Measurements from ENCODE around the gene DHX8. TPM values are rescaled to one million over a fixed set of nuclear protein-coding genes. Genes with fewer than 3 reads are reported as not detected.
A peak's percentile ranks its signal among the peaks of the same experiment; 100 is the strongest.

DHX8 gene
- total RNA-seq, 1 experiment from 2014 or later, result 66.8 TPM

DNA sequence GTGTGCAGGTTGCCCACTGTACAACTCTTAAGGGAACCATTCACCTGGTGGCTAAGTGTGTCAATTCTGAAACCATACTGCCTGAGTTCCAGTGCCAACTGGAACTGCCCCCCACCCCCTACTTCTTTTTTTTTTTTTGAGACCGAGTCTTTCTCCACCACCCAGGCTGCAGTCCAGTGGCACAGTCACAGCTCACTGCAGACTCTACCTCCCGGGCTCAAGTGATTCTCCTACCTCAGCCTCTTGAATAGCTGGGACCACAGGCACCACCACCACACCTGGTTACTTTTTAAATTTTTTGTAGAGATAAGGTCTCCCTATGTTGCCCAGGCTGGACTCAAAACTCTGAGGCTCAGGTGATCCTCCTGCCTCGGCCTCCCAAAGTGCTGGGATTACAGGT is 40.4 kb upstream of the DHX8 start:
- Mint-ChIP-seq H3K9me3 (ENCODE audit: unreplicated experiment) (no peaks in the 10 kb centered on the region), H3K36me3 (ENCODE audit: insufficient read depth, unreplicated experiment) (no peaks in the 10 kb centered on the region), H3K4me3 (ENCODE audit: unreplicated experiment) (no peak overlapping the region), H3K27me3 (ENCODE audit: insufficient read depth, unreplicated experiment) (no peaks in the 10 kb centered on the region), H3K4me1 (ENCODE audit: low read depth, unreplicated experiment) (peaks cover 18% of the 10 kb centered on the region), H3K27ac (ENCODE audit: unreplicated experiment) (peak overlapping the region; percentile 32)
- Histone ChIP-seq H3K36me3 (ENCODE audit: control insufficient read depth, insufficient read depth, low read length) (no peaks in the 10 kb centered on the region), H3K27me3 (replicated peaks; ENCODE audit: control insufficient read depth, insufficient read depth, low read length) (no peaks in the 10 kb centered on the region), H3K4me1 (peaks cover 26% of the 10 kb centered on the region), H3K4me3 (ENCODE audit: low read depth, low read length) (no peak overlapping the region), H3K9me3 (no peaks in the 10 kb centered on the region)
- DNase-seq, result no peak
- POLR2A ChIA-PET, result no interaction called here
- BruUV-seq (replicated peaks), result no TSS peak
- intact Hi-C loops (cut with micrococcal nuclease; ENCODE audit: unreplicated experiment), result no loop called here
- TF ChIP-seq, protein P1, sequence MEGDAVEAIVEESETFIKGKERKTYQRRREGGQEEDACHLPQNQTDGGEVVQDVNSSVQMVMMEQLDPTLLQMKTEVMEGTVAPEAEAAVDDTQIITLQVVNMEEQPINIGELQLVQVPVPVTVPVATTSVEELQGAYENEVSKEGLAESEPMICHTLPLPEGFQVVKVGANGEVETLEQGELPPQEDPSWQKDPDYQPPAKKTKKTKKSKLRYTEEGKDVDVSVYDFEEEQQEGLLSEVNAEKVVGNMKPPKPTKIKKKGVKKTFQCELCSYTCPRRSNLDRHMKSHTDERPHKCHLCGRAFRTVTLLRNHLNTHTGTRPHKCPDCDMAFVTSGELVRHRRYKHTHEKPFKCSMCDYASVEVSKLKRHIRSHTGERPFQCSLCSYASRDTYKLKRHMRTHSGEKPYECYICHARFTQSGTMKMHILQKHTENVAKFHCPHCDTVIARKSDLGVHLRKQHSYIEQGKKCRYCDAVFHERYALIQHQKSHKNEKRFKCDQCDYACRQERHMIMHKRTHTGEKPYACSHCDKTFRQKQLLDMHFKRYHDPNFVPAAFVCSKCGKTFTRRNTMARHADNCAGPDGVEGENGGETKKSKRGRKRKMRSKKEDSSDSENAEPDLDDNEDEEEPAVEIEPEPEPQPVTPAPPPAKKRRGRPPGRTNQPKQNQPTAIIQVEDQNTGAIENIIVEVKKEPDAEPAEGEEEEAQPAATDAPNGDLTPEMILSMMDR (IDR thresholded peaks at IDR 0.05; ENCODE audit: insufficient read depth in 1 of 2, low read depth in 1 of 2, low read length in 1 of 2, severe bottlenecking in 1 of 2, unreplicated experiment in 1 of 2), result no peak
- CTCF ChIA-PET, result no interaction called here

DNA sequence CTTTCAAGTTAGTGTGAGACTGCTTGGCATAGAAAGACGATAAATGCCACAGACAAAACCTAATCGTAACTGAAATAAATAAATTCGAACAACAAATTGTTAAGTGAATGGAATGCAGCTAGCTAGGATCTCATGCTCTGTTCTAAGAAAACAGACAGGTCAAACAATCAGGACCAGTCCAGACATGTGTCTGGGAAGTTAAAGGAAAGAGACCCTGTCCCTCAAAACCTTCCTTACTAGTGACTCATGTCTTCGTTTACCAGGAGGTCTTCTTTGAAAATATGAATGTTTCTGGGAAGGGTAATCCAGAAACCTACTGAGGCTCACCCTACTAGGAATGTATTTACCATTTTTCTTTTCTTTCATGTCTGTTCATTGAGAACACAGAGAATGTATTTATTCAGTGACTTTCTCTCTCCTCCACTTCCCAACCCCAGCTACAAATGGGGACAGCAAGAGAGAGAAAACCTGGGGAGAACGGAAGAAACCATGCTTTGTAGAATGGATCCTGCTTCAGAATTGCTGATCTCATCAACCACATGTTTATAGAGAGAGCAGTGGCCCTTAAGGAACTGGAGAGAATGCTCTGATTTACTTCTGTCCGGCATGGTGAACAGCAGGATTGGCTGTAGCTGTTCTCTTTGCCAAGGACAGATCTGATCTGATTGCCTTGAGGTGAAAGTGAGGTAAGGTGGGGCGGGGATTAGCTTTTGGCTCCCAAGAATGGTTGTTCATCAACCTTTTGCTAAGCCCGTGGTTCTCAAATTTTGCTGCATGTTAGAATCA is 39.4 kb upstream of the DHX8 start:
- H3K4me3 ChIP-seq (ENCODE audit: low read depth, low read length), result no peak overlapping the region
- ChIA-PET CTCF (interaction anchor here (0.6 to 1.1 kb wide), 3 partner anchors 39 to 60 kb away, joined by 3 to 4 read pairs (median 3); partner anchors contain the start of gene DHX8), POLR2A (interaction anchor here (0.5 to 1.1 kb wide), 2 partner anchors 8 to 46 kb away, joined by 3 to 6 read pairs; partner anchors contain the start of gene ARL4D)
- no peaks in the 10 kb centered on the region for H3K36me3 ChIP-seq (ENCODE audit: control insufficient read depth, insufficient read depth, low read length)
- no peaks in the 10 kb centered on the region for H3K36me3 Mint-ChIP-seq (ENCODE audit: insufficient read depth, unreplicated experiment)
- intact Hi-C loops (cut with micrococcal nuclease; ENCODE audit: unreplicated experiment), result loop anchor here (2.0 kb wide), 1 partner anchor 14 kb away; no protein-coding TSS in a partner anchor
- TF ChIP-seq, protein P1 (IDR thresholded peaks at IDR 0.05; ENCODE audit: insufficient read depth in 1 of 2, low read depth in 1 of 2, low read length in 1 of 2, severe bottlenecking in 1 of 2, unreplicated experiment in 1 of 2), result no peak
- TSS peak; percentile 78 for BruUV-seq (replicated peaks)
- H3K9me3 Mint-ChIP-seq (ENCODE audit: unreplicated experiment), result no peaks in the 10 kb centered on the region
- H3K9me3 ChIP-seq, result no peaks in the 10 kb centered on the region
- peaks cover 16% of the 10 kb centered on the region for H3K4me1 Mint-ChIP-seq (ENCODE audit: low read depth, unreplicated experiment)
- no peak for DNase-seq
- H3K27me3 Mint-ChIP-seq (ENCODE audit: insufficient read depth, unreplicated experiment), result no peaks in the 10 kb centered on the region
- H3K27me3 ChIP-seq (replicated peaks; ENCODE audit: control insufficient read depth, insufficient read depth, low read length), result no peaks in the 10 kb centered on the region
- H3K4me3 Mint-ChIP-seq (ENCODE audit: unreplicated experiment), result peak overlapping the region; percentile 7
- H3K4me1 ChIP-seq, result peaks cover 20% of the 10 kb centered on the region
- H3K27ac Mint-ChIP-seq (ENCODE audit: unreplicated experiment), result peak overlapping the region; percentile 32

DNA sequence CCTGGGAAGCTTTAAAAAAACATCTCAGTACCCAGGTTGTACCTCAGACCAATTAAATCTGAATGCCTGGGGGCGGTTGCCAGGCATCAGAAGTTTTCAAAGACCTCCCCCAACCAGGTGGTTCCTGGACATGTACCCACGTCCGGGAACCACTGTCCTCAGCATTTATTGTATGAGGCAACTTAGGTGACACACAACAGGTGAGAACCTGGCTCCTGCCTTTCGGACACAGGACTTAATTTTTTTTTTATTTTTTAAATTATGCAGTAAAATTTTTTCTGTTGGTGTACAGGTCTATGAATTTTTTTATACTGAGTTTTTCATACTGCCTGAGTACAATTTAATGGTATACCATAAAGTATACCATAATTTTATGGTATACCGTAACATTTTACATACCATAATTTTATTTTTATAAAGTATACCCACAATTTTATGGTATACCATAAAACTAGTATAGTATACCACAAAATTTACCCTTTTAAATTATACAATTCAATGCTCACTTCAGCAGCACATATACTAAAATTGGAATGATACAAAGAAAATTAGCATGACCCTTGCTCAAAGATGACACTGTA is 38.7 kb upstream of the DHX8 start:
- no peak overlapping the region for H3K4me3 ChIP-seq (ENCODE audit: low read depth, low read length)
- H3K9me3 ChIP-seq, result no peaks in the 10 kb centered on the region
- intact Hi-C loops (cut with micrococcal nuclease; ENCODE audit: unreplicated experiment), result loop anchor here (2.0 kb wide), 1 partner anchor 14 kb away; no protein-coding TSS in a partner anchor
- no peaks in the 10 kb centered on the region for H3K36me3 ChIP-seq (ENCODE audit: control insufficient read depth, insufficient read depth, low read length)
- ChIA-PET POLR2A (no interaction called here), CTCF (interaction anchor here (0.8 kb wide), 1 partner anchor 39 kb away, joined by 3 read pairs; the partner anchor contains the start of gene DHX8)
- BruUV-seq (replicated peaks), result no TSS peak
- H3K27ac Mint-ChIP-seq (ENCODE audit: unreplicated experiment), result peak overlapping the region; percentile 32
- H3K4me1 ChIP-seq, result peaks cover 27% of the 10 kb centered on the region
- DNase-seq, result no peak
- H3K4me3 Mint-ChIP-seq (ENCODE audit: unreplicated experiment), result no peak overlapping the region
- no peaks in the 10 kb centered on the region for H3K27me3 ChIP-seq (replicated peaks; ENCODE audit: control insufficient read depth, insufficient read depth, low read length)
- no peaks in the 10 kb centered on the region for H3K9me3 Mint-ChIP-seq (ENCODE audit: unreplicated experiment)
- TF ChIP-seq, protein P1 (IDR thresholded peaks at IDR 0.05; ENCODE audit: insufficient read depth in 1 of 2, low read depth in 1 of 2, low read length in 1 of 2, severe bottlenecking in 1 of 2, unreplicated experiment in 1 of 2), result no peak
- H3K36me3 Mint-ChIP-seq (ENCODE audit: insufficient read depth, unreplicated experiment), result no peaks in the 10 kb centered on the region
- H3K27me3 Mint-ChIP-seq (ENCODE audit: insufficient read depth, unreplicated experiment), result no peaks in the 10 kb centered on the region
- peaks cover 23% of the 10 kb centered on the region for H3K4me1 Mint-ChIP-seq (ENCODE audit: low read depth, unreplicated experiment)
